ENCODE measurements around the gene RPH3AL. TPM values are rescaled to one million over a fixed set of nuclear protein-coding genes. Genes with fewer than 3 reads are reported as not detected.
"Not testable (repeated sequence)": the region's sequence is repeated elsewhere in the genome, so short reads cannot be mapped to it uniquely, and the experiment has no call there.

The RPH3AL gene
- total and polyA plus RNA-seq, 9 donors = 5.8 to 43.8 (median 21.0) TPM

GRCh38 chr17:372157-373152, 19.8 kb upstream of the RPH3AL start:
- H3K4me3 ChIP-seq = no peak overlapping the region
- no peak for DNase-seq
- no peak overlapping the region for H3K27ac ChIP-seq
- H3K4me1 ChIP-seq (ENCODE audit: insufficient read depth) = peaks cover 4% of the 10 kb centered on the region
- H3K9me3 ChIP-seq = no peaks in the 10 kb centered on the region
- no peak for TF ChIP-seq CTCF (IDR thresholded peaks at IDR 0.05)
- TF ChIP-seq EP300 (IDR thresholded peaks at IDR 0.05) = no peak
- TF ChIP-seq POLR2A (IDR thresholded peaks at IDR 0.05) = no peak
- intact Hi-C loops (cut with DNase I) = no loop called here
- H3K27me3 ChIP-seq = no peaks in the 10 kb centered on the region
- 68 to 81% (median 76%) methylated on average over 18 of the region's 18 CpGs for WGBS, 3 donors
- H3K36me3 ChIP-seq = no peaks in the 10 kb centered on the region

GRCh38 chr17:371583-371982, 19.0 kb upstream of the RPH3AL start:
- Histone ChIP-seq H3K4me3 (no peak overlapping the region), H3K9me3 (no peaks in the 10 kb centered on the region), H3K27me3 (no peaks in the 10 kb centered on the region), H3K4me1 (ENCODE audit: insufficient read depth) (peaks cover 3% of the 10 kb centered on the region), H3K27ac (no peak overlapping the region), H3K36me3 (no peaks in the 10 kb centered on the region)
- DNase-seq = no peak
- TF ChIP-seq POLR2A (IDR thresholded peaks at IDR 0.05) (no peak), CTCF (IDR thresholded peaks at IDR 0.05) (no peak), EP300 (IDR thresholded peaks at IDR 0.05) (no peak)
- intact Hi-C loops (cut with DNase I) = no loop called here
- WGBS, 3 donors = 77 to 88% (median 82%) methylated on average over 13 of the region's 13 CpGs

GRCh38 chr17:367656-368055, 15.0 kb upstream of the RPH3AL start:
- H3K27me3 ChIP-seq; H3K4me1 ChIP-seq (ENCODE audit: insufficient read depth); intact Hi-C loops (cut with DNase I); H3K36me3 ChIP-seq; H3K9me3 ChIP-seq; H3K4me3 ChIP-seq; H3K27ac ChIP-seq: not testable (repeated sequence)
- DNase-seq = peak in 1 of 5 donors; percentile 8
- 93 to 97% (median 96%) methylated on average over 16 to 17 of the region's 17 CpGs for WGBS, 3 donors

GRCh38 chr17:366657-367615, 14.3 kb upstream of the RPH3AL start:
- H3K4me3 ChIP-seq; H3K36me3 ChIP-seq; H3K27me3 ChIP-seq; H3K4me1 ChIP-seq (ENCODE audit: insufficient read depth); H3K9me3 ChIP-seq; H3K27ac ChIP-seq; intact Hi-C loops (cut with DNase I): not testable (repeated sequence)
- peak in 1 of 5 donors; percentile 12 for DNase-seq
- WGBS, 3 donors = 82 to 89% (median 87%) methylated on average over 33 of the region's 33 CpGs

- DNase-seq = peak in 1 of 5 donors; percentile 12
- Histone ChIP-seq H3K9me3 (no peaks in the 10 kb centered on the region), H3K4me3 (no peak overlapping the region), H3K4me1 (ENCODE audit: insufficient read depth) (no peaks in the 10 kb centered on the region), H3K27me3 (no peaks in the 10 kb centered on the region), H3K36me3 (no peaks in the 10 kb centered on the region), H3K27ac (no peak overlapping the region)
- 92 to 96% (median 92%) methylated on average over 9 of the region's 9 CpGs for whole genome bisulfite sequencing, 3 donors
- TF ChIP-seq CTCF (IDR thresholded peaks at IDR 0.05) (no peak), EP300 (IDR thresholded peaks at IDR 0.05) (no peak), POLR2A (IDR thresholded peaks at IDR 0.05) (no peak)
- intact Hi-C loops (cut with DNase I) = no loop called here
Measured at GRCh38 chr17:364766-365165, 12.2 kb upstream of the RPH3AL start.

All from ovary (tissue), 9 donors.